Vagina (tissue), 2 donors: ENCODE data around the gene SARDH.

ENCODE experiments used
- POLR2A ChIP-seq, 2 donors: fragments of 450-650 bp; IDR thresholded peaks; one replicate each; pipeline ENCODE4 v1.6.1; 2017; ENCODE audit warnings: antibody characterized with exemption in 2 of 2, mild to moderate bottlenecking in 2 of 2, moderate library complexity in 2 of 2
- POLR2AphosphoS5 ChIP-seq, 2 donors: sonication (generic); formaldehyde crosslinking; IDR thresholded peaks; one replicate each; pipeline ENCODE4 v1.9.0; 2017; ENCODE audit warnings: antibody characterized with exemption in 2 of 2, mild to moderate bottlenecking in 2 of 2, low read depth in 1 of 2; ENCODE audit not compliant: insufficient read depth in 1 of 2
- TF ChIP-seq, protein P1 (sequence below), 3 experiments: fragments of 450-650 bp in 2 of 3; fragments of 200-600 bp in 1 of 3; sonication (generic) in 1 of 3; IDR thresholded peaks; one replicate each; pipeline ENCODE4 v1.5.1; 2017 to 2019; ENCODE audit warnings: antibody characterized with exemption in 3 of 3, mild to moderate bottlenecking in 2 of 3, moderate library complexity in 2 of 3

GRCh38 chr9:133692364-133692985 lies 45.7 kb downstream of the SARDH start:
- TF ChIP-seq, protein P1, sequence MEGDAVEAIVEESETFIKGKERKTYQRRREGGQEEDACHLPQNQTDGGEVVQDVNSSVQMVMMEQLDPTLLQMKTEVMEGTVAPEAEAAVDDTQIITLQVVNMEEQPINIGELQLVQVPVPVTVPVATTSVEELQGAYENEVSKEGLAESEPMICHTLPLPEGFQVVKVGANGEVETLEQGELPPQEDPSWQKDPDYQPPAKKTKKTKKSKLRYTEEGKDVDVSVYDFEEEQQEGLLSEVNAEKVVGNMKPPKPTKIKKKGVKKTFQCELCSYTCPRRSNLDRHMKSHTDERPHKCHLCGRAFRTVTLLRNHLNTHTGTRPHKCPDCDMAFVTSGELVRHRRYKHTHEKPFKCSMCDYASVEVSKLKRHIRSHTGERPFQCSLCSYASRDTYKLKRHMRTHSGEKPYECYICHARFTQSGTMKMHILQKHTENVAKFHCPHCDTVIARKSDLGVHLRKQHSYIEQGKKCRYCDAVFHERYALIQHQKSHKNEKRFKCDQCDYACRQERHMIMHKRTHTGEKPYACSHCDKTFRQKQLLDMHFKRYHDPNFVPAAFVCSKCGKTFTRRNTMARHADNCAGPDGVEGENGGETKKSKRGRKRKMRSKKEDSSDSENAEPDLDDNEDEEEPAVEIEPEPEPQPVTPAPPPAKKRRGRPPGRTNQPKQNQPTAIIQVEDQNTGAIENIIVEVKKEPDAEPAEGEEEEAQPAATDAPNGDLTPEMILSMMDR (IDR thresholded peaks at IDR 0.05): no peak
- no peak for TF ChIP-seq POLR2AphosphoS5 (IDR thresholded peaks at IDR 0.05; ENCODE audit: insufficient read depth in 1 of 2, low read depth in 1 of 2)
- no peak for TF ChIP-seq POLR2A (IDR thresholded peaks at IDR 0.05)
